T-helper 1 cell treated with Interleukin-12 subunit alpha and Interleukin-12 subunit beta and Interleukin-4 antibody, amounts not matched to agents 30 μg/mL and 1 μg/mL, for 36 hours (primary cell): Measurements from ENCODE around the gene CMIP.
A peak's percentile ranks its signal among the peaks of the same experiment; 100 is the strongest.

ENCODE experiments used
- H3K27ac Mint-ChIP-seq: one replicate; pipeline ENCODE4 v1.8.0; 2021; ENCODE audit warnings: mild to moderate bottlenecking, mixed read lengths
- H3K27me3 Mint-ChIP-seq: one replicate; pipeline ENCODE4 v1.8.0; 2021; ENCODE audit warnings: low read depth, mixed read lengths
- H3K36me3 Mint-ChIP-seq: one replicate; pipeline ENCODE4 v1.8.0; 2021; ENCODE audit warnings: low read depth, mixed read lengths
- H3K4me1 Mint-ChIP-seq: one replicate; pipeline ENCODE4 v1.8.0; 2021; ENCODE audit warnings: low read depth, mixed read lengths
- H3K4me3 Mint-ChIP-seq: one replicate; pipeline ENCODE4 v1.8.0; 2021; ENCODE audit warnings: mild to moderate bottlenecking, moderate library complexity, mixed read lengths
- H3K9me3 Mint-ChIP-seq: one replicate; pipeline ENCODE4 v1.8.0; 2021; ENCODE audit warnings: mixed read lengths

CMIP gene

DNA sequence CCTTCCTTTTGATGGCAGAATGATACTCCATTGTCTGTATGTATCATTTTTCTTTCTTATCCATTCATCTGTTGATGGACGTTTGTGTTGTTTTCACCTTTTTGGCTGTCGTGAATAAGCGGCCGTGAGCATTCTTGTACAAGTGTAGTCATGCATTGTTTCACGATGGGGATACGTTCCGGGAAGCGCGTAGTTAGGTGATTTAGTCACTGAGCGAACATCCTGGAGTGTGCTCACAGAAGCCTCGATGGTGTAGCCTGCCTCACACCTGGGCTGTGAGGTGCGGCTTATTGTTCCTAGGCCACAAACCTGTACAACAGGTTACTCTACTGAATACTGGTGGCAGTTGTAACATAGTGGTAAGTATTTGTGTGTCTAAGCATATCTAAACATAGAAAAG is 136.5 kb downstream of the CMIP start:
- Mint-ChIP-seq H3K36me3 (no peaks in the 10 kb centered on the region), H3K27me3 (no peaks in the 10 kb centered on the region), H3K9me3 (no peaks in the 10 kb centered on the region), H3K27ac (no peak overlapping the region), H3K4me1 (no peaks in the 10 kb centered on the region), H3K4me3 (no peak overlapping the region)

DNA sequence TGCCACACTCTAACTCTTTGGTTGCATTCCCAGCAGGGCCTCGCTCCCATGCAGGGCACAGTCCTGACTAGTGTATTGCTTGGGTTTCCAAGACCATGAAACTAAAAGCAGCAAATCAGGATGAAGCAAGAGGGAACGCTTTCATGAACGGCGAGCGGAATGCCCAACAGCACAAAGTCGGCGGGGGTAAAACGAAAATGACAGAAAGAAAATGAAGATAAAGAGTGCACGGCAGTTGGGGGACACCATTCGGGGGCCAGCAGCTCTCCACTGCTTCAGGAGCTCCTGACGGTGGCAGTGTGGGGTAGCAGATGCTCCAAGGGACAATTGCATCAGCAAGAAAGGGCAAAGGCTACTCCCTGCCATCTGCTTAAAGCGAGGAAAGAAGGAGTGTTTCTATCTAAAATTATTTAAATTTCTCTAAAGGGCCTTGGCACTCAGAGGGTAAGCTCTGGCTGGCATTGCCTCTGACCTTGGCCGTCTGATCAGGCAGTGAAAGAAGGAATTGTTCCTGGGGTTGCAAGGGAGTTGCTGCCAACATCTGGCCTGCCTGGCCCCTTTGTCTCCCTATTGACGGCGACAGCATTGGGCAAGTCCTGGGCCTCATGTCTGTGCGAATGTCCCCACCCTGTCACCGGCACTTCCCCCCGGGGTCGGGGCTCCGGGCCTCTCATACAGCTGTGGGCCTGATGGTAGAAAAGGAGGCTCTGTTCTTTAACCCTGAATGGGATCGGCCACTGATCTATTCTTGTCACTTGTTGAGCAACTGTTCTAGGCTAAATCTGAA is 138.2 kb downstream of the CMIP start:
- no peaks in the 10 kb centered on the region for H3K27me3 Mint-ChIP-seq
- H3K27ac Mint-ChIP-seq: no peak overlapping the region
- H3K36me3 Mint-ChIP-seq: no peaks in the 10 kb centered on the region
- no peaks in the 10 kb centered on the region for H3K9me3 Mint-ChIP-seq
- H3K4me3 Mint-ChIP-seq: no peak overlapping the region
- no peaks in the 10 kb centered on the region for H3K4me1 Mint-ChIP-seq

- peaks cover 6% of the 10 kb centered on the region for H3K4me1 Mint-ChIP-seq
- H3K9me3 Mint-ChIP-seq: no peaks in the 10 kb centered on the region
- H3K4me3 Mint-ChIP-seq: no peak overlapping the region
- no peak overlapping the region for H3K27ac Mint-ChIP-seq
- H3K36me3 Mint-ChIP-seq: no peaks in the 10 kb centered on the region
- no peaks in the 10 kb centered on the region for H3K27me3 Mint-ChIP-seq
Measured at GRCh38 chr16:81583893-81584631, 139.5 kb downstream of the CMIP start.

- Mint-ChIP-seq H3K36me3 (no peaks in the 10 kb centered on the region), H3K4me3 (no peak overlapping the region), H3K4me1 (peaks cover 6% of the 10 kb centered on the region), H3K9me3 (no peaks in the 10 kb centered on the region), H3K27me3 (no peaks in the 10 kb centered on the region), H3K27ac (no peak overlapping the region)
Measured at GRCh38 chr16:81585785-81586184, 141.2 kb downstream of the CMIP start.

- Mint-ChIP-seq H3K27me3 (no peaks in the 10 kb centered on the region), H3K27ac (no peak overlapping the region), H3K36me3 (no peaks in the 10 kb centered on the region), H3K4me1 (peaks cover 9% of the 10 kb centered on the region), H3K9me3 (no peaks in the 10 kb centered on the region), H3K4me3 (no peak overlapping the region)
Measured at GRCh38 chr16:81586417-81586816, 141.8 kb downstream of the CMIP start.

- H3K9me3 Mint-ChIP-seq: no peaks in the 10 kb centered on the region
- peak overlapping the region; percentile 5 for H3K27ac Mint-ChIP-seq
- H3K4me3 Mint-ChIP-seq: no peak overlapping the region
- no peaks in the 10 kb centered on the region for H3K36me3 Mint-ChIP-seq
- no peaks in the 10 kb centered on the region for H3K27me3 Mint-ChIP-seq
- H3K4me1 Mint-ChIP-seq: peaks cover 9% of the 10 kb centered on the region
Measured at GRCh38 chr16:81586977-81587625, 142.5 kb downstream of the CMIP start.

- peaks cover 9% of the 10 kb centered on the region for H3K4me1 Mint-ChIP-seq
- H3K9me3 Mint-ChIP-seq: no peaks in the 10 kb centered on the region
- H3K27me3 Mint-ChIP-seq: no peaks in the 10 kb centered on the region
Measured at GRCh38 chr16:81587626-81588160, 143.1 kb downstream of the CMIP start.

GRCh38 chr16:81588326-81589081 is 143.9 kb downstream of the CMIP start:
- H3K27me3 Mint-ChIP-seq: no peaks in the 10 kb centered on the region
- H3K36me3 Mint-ChIP-seq: no peaks in the 10 kb centered on the region
- no peak overlapping the region for H3K27ac Mint-ChIP-seq
- H3K4me3 Mint-ChIP-seq: no peak overlapping the region
- peaks cover 9% of the 10 kb centered on the region for H3K4me1 Mint-ChIP-seq
- H3K9me3 Mint-ChIP-seq: no peaks in the 10 kb centered on the region

More at GRCh38 chr16:81587626-81588160, 143.1 kb downstream of the CMIP start:
- no peak overlapping the region for H3K27ac Mint-ChIP-seq
- H3K36me3 Mint-ChIP-seq: no peaks in the 10 kb centered on the region
- no peak overlapping the region for H3K4me3 Mint-ChIP-seq

- Mint-ChIP-seq H3K9me3 (no peaks in the 10 kb centered on the region), H3K27ac (no peak overlapping the region), H3K27me3 (no peaks in the 10 kb centered on the region)
Measured at GRCh38 chr16:81589975-81590650, 145.5 kb downstream of the CMIP start.

DNA sequence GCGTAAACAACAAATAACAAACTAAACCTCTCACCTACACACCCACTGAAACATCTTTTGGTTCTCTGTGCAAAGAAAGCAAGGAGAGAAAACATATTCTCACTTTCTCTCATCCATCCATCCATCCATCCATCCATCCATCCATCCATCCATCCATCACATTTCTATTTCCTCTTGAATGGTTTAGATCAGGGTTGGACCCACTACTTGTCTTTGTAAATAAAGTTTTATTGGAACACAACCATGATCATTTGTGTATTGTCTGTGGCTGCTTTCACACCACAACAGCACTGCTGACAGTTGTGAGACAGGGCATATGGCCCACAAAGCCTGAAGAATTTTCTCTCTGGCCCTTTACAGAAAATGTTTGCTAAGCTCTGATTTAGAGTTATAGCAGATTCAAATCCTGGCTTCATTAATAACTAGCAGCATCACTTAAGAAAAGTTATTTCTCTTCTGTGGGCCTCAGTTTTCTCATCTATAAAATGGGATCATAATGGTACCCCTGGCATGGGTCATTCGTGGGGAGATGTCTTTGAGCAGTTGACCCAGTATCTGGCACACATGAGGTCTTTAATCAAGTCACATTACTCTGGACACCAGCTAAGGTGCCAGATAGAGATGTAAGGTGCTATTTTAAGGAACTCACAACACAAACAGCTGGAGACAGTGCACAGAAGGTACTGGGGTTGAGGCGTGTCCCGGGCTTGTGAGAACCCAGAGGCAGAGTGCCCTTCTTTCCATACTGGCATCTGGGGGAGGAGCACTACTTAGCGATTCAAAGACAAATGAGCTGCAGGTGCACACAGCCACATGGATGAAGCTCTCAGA is 146.3 kb downstream of the CMIP start:
- Mint-ChIP-seq H3K27me3 (no peaks in the 10 kb centered on the region), H3K27ac (no peak overlapping the region), H3K4me3 (no peak overlapping the region), H3K36me3 (no peaks in the 10 kb centered on the region), H3K4me1 (peaks cover 18% of the 10 kb centered on the region), H3K9me3 (no peaks in the 10 kb centered on the region)

More at GRCh38 chr16:81589975-81590650, 145.5 kb downstream of the CMIP start:
- H3K36me3 Mint-ChIP-seq: no peaks in the 10 kb centered on the region
- no peak overlapping the region for H3K4me3 Mint-ChIP-seq
- H3K4me1 Mint-ChIP-seq: peaks cover 12% of the 10 kb centered on the region

DNA sequence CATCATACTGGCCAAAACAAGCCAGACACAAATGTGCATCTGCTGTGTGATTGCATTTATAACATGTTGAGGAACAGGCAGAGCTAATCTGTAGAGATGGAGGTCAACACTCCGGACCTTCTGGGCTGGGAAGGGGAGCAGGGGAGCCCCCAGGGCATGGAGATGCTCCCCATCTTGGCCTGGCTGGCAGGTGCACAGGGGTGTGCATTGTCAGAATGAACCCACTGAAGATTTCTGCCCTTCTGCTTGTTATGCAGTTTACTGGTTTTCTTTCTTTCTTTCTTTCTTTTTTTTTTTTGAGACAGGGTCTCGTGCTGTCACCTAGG is 146.9 kb downstream of the CMIP start:
- no peaks in the 10 kb centered on the region for H3K36me3 Mint-ChIP-seq
- no peak overlapping the region for H3K4me3 Mint-ChIP-seq

DNA sequence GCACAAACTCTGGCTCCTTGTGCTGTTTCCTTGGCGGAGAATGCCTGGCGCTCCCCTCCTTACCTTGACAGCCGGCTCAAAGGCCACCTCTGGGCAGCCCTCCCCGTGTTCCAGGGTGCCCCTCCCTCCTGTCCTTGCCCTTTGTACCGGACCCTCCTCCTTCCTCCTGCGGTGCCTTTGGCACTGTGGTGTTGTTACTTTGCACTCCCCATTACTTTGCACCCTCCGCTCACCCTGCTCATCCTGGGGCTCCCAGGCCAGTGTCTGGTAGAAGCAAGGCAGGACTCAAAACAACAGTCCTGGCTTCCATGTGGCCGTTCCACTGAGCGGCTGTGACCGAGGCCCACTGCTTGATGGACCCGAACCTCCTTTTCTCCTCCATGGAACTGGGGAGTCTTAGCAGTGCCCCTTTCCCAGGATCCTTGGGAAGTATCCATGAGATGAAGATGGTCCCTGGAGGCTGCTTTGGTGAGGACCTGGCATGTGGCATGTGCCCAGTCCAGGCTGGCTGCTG is 147.8 kb downstream of the CMIP start:
- H3K4me1 Mint-ChIP-seq: peaks cover 23% of the 10 kb centered on the region
- H3K36me3 Mint-ChIP-seq: no peaks in the 10 kb centered on the region
- H3K9me3 Mint-ChIP-seq: no peaks in the 10 kb centered on the region
- H3K27ac Mint-ChIP-seq: no peak overlapping the region
- H3K27me3 Mint-ChIP-seq: no peaks in the 10 kb centered on the region
- H3K4me3 Mint-ChIP-seq: no peak overlapping the region

More for the DNA sequence above, 146.9 kb downstream of the CMIP start:
- Mint-ChIP-seq H3K27ac (no peak overlapping the region), H3K4me1 (peaks cover 18% of the 10 kb centered on the region), H3K9me3 (no peaks in the 10 kb centered on the region), H3K27me3 (no peaks in the 10 kb centered on the region)

GRCh38 chr16:81593481-81593880 is 148.9 kb downstream of the CMIP start:
- no peak overlapping the region for H3K4me3 Mint-ChIP-seq
- no peak overlapping the region for H3K27ac Mint-ChIP-seq
- H3K36me3 Mint-ChIP-seq: peaks cover 2% of the 10 kb centered on the region
- H3K27me3 Mint-ChIP-seq: no peaks in the 10 kb centered on the region
- H3K9me3 Mint-ChIP-seq: no peaks in the 10 kb centered on the region
- H3K4me1 Mint-ChIP-seq: peaks cover 20% of the 10 kb centered on the region
